ENCODE measurements around the gene MACROD2. TPM values are rescaled to one million over a fixed set of nuclear protein-coding genes. Genes with fewer than 3 reads are reported as not detected.

Gene MACROD2
- total RNA-seq, 1 experiment from 2014 or later: 1.6 TPM

- Histone ChIP-seq H2AK5ac (ENCODE audit: insufficient read length, low read length) (no peak overlapping the region), H4K5ac (ENCODE audit: insufficient read length, low read depth, low read length) (no peak overlapping the region), H2BK15ac (ENCODE audit: low read depth, low read length) (no peak overlapping the region), H3K79me2 (ENCODE audit: insufficient read depth, low read length) (no peaks in the 10 kb centered on the region), H3K23me2 (ENCODE audit: insufficient read length, low read depth, low read length, poor library complexity, severe bottlenecking) (no peaks in the 10 kb centered on the region), H3K4ac (ENCODE audit: low read depth, low read length) (no peak overlapping the region), H4K20me1 (ENCODE audit: control insufficient read depth, insufficient read depth, insufficient read length) (no peaks in the 10 kb centered on the region), H2AFZ (ENCODE audit: low read length) (no peak overlapping the region), H3K56ac (ENCODE audit: insufficient read length, low read depth, low read length) (no peak overlapping the region), H3K27ac (ENCODE audit: insufficient read length, low read depth, low read length) (no peak overlapping the region), H3K27me3 (ENCODE audit: insufficient read depth, low read length) (no peaks in the 10 kb centered on the region), H2BK20ac (ENCODE audit: low read depth, low read length, poor library complexity, severe bottlenecking) (no peak overlapping the region), H2BK12ac (ENCODE audit: insufficient read length, low read depth, low read length) (no peak overlapping the region), H3K14ac (ENCODE audit: insufficient read depth, low read length) (no peak overlapping the region), H3K9me3 (ENCODE audit: control insufficient read depth, low read depth, low read length) (no peaks in the 10 kb centered on the region), H3K23ac (ENCODE audit: insufficient read length, low read depth, low read length) (no peak overlapping the region), H3K9ac (ENCODE audit: extremely low read depth, insufficient read length, low read length) (no peak overlapping the region), H2BK5ac (ENCODE audit: insufficient read length, low read length) (no peak overlapping the region), H3T11ph (ENCODE audit: low read length) (no peak overlapping the region), H4K91ac (ENCODE audit: insufficient read length, low read depth, low read length) (no peak overlapping the region), H3K79me1 (ENCODE audit: insufficient read depth, low read depth, low read length, poor library complexity, severe bottlenecking) (no peaks in the 10 kb centered on the region), H2BK120ac (ENCODE audit: low read depth, low read length, poor library complexity, severe bottlenecking) (no peak overlapping the region), H3K4me1 (ENCODE audit: insufficient read depth, low read length) (no peaks in the 10 kb centered on the region), H3K18ac (ENCODE audit: insufficient read length, low read depth, low read length) (no peak overlapping the region), H4K8ac (replicated peaks; ENCODE audit: insufficient read length, low read depth, low read length) (no peak overlapping the region), H3K4me2 (ENCODE audit: insufficient read depth, insufficient read length, low read length) (no peak overlapping the region)
- Mint-ChIP-seq H3K4me1 (no peaks in the 10 kb centered on the region), H3K4me3 (no peak overlapping the region), H3K27ac (no peak overlapping the region), H3K36me3 (ENCODE audit: insufficient read depth in 1 of 3, low read depth in 3 of 3) (no peaks in the 10 kb centered on the region; a peak in 1 of 7 replicates), H3K9me3 (peaks cover 0 to 2% of the 10 kb centered on the region in 2 experiments; a peak in 2 of 5 replicates), H3K27me3 (ENCODE audit: low read depth) (no peaks in the 10 kb centered on the region)
- no CpG with 5 or more reads among the region's 5 CpGs for WGBS (ENCODE audit: extremely low coverage, insufficient read length, low lambda C conversion rate)
- no peak for TF ChIP-seq CTCF (conservative IDR thresholded peaks at IDR 0.05)
- DNase-seq: no peak
Observed at GRCh38 chr20:15542655-15543054, 1547.3 kb downstream of the MACROD2 start.

Data from H9 (cell line).